ENCODE measurements around the gene OR2A25.

DNA sequence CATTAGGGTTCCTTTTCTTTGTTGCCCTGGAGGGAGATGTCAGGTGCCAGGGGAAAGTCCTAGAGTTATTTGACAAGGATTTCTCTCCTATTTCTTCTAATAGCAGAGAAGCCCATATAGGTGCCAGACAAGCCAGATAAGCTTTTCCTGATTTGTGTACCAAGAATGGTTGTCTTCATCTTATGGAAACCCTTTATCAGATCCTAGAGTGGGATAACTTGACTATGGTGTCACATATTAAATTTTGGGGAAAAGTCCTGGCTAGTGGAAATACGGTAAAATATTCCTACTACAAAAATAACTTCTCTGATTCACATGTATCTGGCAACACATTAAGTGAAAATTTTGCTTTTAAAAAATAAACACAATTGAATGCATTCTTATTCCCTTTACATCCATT is 17.6 kb downstream of the OR2A25 start:
- no peak for TF ChIP-seq CTCF (IDR thresholded peaks at IDR 0.05)
- TF ChIP-seq POLR2A (IDR thresholded peaks at IDR 0.05): no peak

Measured in lower leg skin (tissue), 3 donors.